ENCODE results near the gene DIS3L2.

DNA sequence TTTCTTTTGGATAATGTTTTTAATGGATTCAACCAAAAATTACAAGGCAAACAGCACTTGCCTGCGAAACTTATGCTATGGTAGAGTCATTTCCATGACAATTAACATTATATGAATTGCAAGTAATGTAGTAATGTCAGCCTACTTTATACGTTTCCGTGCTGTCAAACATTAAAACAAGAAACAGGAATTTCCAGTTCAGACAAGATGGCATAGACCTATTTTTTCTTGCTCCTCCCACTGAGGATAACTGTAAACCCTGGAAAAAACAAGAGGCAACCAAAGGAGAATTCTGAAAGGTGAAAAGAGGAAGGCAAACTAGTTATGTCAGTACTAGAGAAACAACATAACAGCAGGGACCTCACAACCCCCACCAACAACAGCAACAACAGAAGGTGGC, 170.7 kb downstream of the DIS3L2 start:
- TF ChIP-seq, protein P1, sequence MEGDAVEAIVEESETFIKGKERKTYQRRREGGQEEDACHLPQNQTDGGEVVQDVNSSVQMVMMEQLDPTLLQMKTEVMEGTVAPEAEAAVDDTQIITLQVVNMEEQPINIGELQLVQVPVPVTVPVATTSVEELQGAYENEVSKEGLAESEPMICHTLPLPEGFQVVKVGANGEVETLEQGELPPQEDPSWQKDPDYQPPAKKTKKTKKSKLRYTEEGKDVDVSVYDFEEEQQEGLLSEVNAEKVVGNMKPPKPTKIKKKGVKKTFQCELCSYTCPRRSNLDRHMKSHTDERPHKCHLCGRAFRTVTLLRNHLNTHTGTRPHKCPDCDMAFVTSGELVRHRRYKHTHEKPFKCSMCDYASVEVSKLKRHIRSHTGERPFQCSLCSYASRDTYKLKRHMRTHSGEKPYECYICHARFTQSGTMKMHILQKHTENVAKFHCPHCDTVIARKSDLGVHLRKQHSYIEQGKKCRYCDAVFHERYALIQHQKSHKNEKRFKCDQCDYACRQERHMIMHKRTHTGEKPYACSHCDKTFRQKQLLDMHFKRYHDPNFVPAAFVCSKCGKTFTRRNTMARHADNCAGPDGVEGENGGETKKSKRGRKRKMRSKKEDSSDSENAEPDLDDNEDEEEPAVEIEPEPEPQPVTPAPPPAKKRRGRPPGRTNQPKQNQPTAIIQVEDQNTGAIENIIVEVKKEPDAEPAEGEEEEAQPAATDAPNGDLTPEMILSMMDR (conservative IDR thresholded peaks at IDR 0.05; ENCODE audit: low read length) = no peak
- no peak for TF ChIP-seq EZH2phosphoT487 (IDR thresholded peaks at IDR 0.05; ENCODE audit: borderline replicate concordance)
